Endothelial cell (in vitro differentiated cells): ENCODE results near the gene CHMP2B. TPM values are rescaled to one million over a fixed set of nuclear protein-coding genes. Genes with fewer than 3 reads are reported as not detected.
A peak's percentile ranks its signal among the peaks of the same experiment; 100 is the strongest.

Experiments used
- DNase-seq: peaks from one replicate; pipeline ENCODE4 v3.0.0; 2021; ENCODE audit warnings: low spot score
- H3K27ac Mint-ChIP-seq: one replicate; pipeline ENCODE4 v1.8.0; 2021; ENCODE audit warnings: mixed read lengths, inconsistent platforms; ENCODE audit not compliant: unreplicated experiment
- H3K27me3 Mint-ChIP-seq: one replicate; pipeline ENCODE4 v1.8.0; 2021; ENCODE audit warnings: mild to moderate bottlenecking, moderate library complexity, mixed read lengths, inconsistent platforms; ENCODE audit not compliant: unreplicated experiment
- H3K36me3 Mint-ChIP-seq: one replicate; pipeline ENCODE4 v1.8.0; 2021; ENCODE audit warnings: mild to moderate bottlenecking, low read depth, mixed read lengths, inconsistent platforms; ENCODE audit not compliant: unreplicated experiment
- H3K4me1 Mint-ChIP-seq: one replicate; pipeline ENCODE4 v1.8.0; 2021; ENCODE audit warnings: mild to moderate bottlenecking, mixed read lengths, inconsistent platforms; ENCODE audit not compliant: unreplicated experiment
- H3K4me3 Mint-ChIP-seq: one replicate; pipeline ENCODE4 v1.8.0; 2021; ENCODE audit warnings: mild to moderate bottlenecking, mixed read lengths, inconsistent platforms; ENCODE audit not compliant: unreplicated experiment
- H3K9me3 Mint-ChIP-seq: one replicate; pipeline ENCODE4 v1.8.0; 2021; ENCODE audit warnings: mixed read lengths, inconsistent platforms; ENCODE audit not compliant: unreplicated experiment
- total RNA-seq: library from RNA; stranded (reverse); fragmentation: NEBNext Ultra II Directional; extraction: Animal tissue kit (Norgen Biotek cat#: 25700); gene quantifications from one replicate; pipeline ENCODE4 v1.2.1, GENCODE V29; 2021; ENCODE audit not compliant: unreplicated experiment
- TF ChIP-seq, protein P1 (sequence below): fragments of 200-600 bp; sonication (generic); IDR thresholded peaks from one replicate; pipeline ENCODE4 v1.5.0; 2021; ENCODE audit warnings: antibody characterized with exemption; ENCODE audit not compliant: unreplicated experiment

The CHMP2B gene
- total RNA-seq, 1 donor from 2014 or later: 40.7 TPM

DNA sequence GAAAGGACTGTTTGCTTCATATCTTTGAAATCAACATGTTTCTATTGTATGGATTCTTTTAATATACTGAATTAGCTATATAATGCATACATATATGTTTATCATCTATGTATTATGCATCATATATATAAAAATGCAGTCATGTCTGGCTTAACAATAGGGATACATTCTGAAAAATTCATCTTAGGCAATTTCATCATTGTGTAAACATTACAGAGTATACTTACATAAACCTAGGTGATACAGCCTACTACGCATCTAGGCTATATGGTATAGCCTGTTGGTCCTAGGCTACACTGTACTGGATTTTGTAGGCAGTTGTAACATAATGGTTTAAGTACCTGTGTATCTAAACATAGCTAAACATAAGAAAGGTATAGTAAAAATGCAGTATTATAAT is 21.7 kb downstream of the CHMP2B start:
- Mint-ChIP-seq H3K27me3 (no peaks in the 10 kb centered on the region), H3K4me3 (no peak overlapping the region), H3K9me3 (no peaks in the 10 kb centered on the region), H3K27ac (no peak overlapping the region), H3K36me3 (peaks cover 5% of the 10 kb centered on the region), H3K4me1 (no peaks in the 10 kb centered on the region)
- TF ChIP-seq, protein P1, sequence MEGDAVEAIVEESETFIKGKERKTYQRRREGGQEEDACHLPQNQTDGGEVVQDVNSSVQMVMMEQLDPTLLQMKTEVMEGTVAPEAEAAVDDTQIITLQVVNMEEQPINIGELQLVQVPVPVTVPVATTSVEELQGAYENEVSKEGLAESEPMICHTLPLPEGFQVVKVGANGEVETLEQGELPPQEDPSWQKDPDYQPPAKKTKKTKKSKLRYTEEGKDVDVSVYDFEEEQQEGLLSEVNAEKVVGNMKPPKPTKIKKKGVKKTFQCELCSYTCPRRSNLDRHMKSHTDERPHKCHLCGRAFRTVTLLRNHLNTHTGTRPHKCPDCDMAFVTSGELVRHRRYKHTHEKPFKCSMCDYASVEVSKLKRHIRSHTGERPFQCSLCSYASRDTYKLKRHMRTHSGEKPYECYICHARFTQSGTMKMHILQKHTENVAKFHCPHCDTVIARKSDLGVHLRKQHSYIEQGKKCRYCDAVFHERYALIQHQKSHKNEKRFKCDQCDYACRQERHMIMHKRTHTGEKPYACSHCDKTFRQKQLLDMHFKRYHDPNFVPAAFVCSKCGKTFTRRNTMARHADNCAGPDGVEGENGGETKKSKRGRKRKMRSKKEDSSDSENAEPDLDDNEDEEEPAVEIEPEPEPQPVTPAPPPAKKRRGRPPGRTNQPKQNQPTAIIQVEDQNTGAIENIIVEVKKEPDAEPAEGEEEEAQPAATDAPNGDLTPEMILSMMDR: no peak
- no peak for DNase-seq

DNA sequence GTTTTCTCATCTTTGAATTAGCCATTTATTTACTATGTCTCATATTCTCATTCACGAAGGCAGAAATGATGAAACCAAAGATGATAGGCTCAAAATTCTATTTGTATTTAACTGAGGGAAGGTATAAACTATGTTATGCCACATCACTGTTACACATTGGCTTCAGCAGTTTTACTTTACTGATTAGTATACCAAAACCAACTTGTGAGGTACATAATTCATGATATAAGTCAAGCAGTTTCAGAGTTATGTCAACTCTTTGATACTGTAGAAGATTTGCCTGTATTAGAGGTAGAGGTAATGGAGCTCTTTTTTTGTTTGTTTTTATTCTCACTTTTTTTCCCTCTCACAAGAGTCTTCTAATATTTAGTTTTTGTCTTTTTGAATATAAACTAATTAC is 22.9 kb downstream of the CHMP2B start:
- no peak overlapping the region for H3K27ac Mint-ChIP-seq
- no peaks in the 10 kb centered on the region for H3K4me1 Mint-ChIP-seq
- DNase-seq: no peak
- H3K9me3 Mint-ChIP-seq: no peaks in the 10 kb centered on the region
- H3K36me3 Mint-ChIP-seq: peaks cover 5% of the 10 kb centered on the region
- no peak overlapping the region for H3K4me3 Mint-ChIP-seq
- no peaks in the 10 kb centered on the region for H3K27me3 Mint-ChIP-seq
- TF ChIP-seq, protein P1: no peak

DNA sequence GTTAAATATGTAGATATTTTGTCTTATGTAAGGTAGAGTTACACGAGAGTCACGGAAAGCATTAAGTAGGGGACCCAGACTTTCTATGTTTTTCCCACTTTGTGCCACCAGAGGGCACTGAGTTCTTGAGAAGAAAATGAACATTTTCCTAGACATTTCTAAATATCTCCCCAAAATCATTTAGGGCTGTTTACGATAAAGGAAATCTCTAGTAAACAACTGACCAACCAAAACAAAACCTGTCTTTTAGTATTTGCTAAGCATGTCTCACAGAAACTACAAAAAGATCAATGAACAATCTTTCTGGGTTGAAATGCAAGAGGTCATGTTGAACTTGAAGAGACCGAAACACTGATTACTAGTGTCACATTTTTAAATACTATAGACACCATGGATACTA is 33.2 kb downstream of the CHMP2B start:
- Mint-ChIP-seq H3K27me3 (no peaks in the 10 kb centered on the region), H3K4me1 (peaks cover 10% of the 10 kb centered on the region), H3K4me3 (no peak overlapping the region), H3K9me3 (no peaks in the 10 kb centered on the region), H3K27ac (no peak overlapping the region), H3K36me3 (no peaks in the 10 kb centered on the region)
- peak; percentile 63 for DNase-seq
- TF ChIP-seq, protein P1: peak; percentile 81

GRCh38 chr3:87261925-87262324 is 34.8 kb downstream of the CHMP2B start:
- no peak overlapping the region for H3K27ac Mint-ChIP-seq

GRCh38 chr3:87267953-87268645 is 41.0 kb downstream of the CHMP2B start:
- Mint-ChIP-seq H3K27ac (no peak overlapping the region), H3K36me3 (no peaks in the 10 kb centered on the region), H3K27me3 (no peaks in the 10 kb centered on the region), H3K9me3 (no peaks in the 10 kb centered on the region), H3K4me1 (peaks cover 18% of the 10 kb centered on the region), H3K4me3 (no peak overlapping the region)
- TF ChIP-seq, protein P1: no peak
- no peak for DNase-seq

More at GRCh38 chr3:87261925-87262324, 34.8 kb downstream of the CHMP2B start:
- no peaks in the 10 kb centered on the region for H3K27me3 Mint-ChIP-seq
- no peaks in the 10 kb centered on the region for H3K36me3 Mint-ChIP-seq
- H3K4me1 Mint-ChIP-seq: peaks cover 10% of the 10 kb centered on the region
- TF ChIP-seq, protein P1: no peak
- no peak overlapping the region for H3K4me3 Mint-ChIP-seq
- no peak for DNase-seq
- no peaks in the 10 kb centered on the region for H3K9me3 Mint-ChIP-seq
